Activated CD4-positive, alpha-beta memory T cell treated with anti-CD3 and anti-CD28 coated beads for 36 hours (primary cell): ENCODE data around the gene CIART. TPM values are rescaled to one million over a fixed set of nuclear protein-coding genes. Genes with fewer than 3 reads are reported as not detected.
"Not testable (repeated sequence)": the region's sequence is repeated elsewhere in the genome, so short reads cannot be mapped to it uniquely, and the experiment has no call there.

Source experiments
- CTCF ChIA-PET: fragments of 350-600 bp; sonication (Branson Sonifier 250); formaldehyde crosslinking; loops from one replicate; lab custom pipeline; 2021; ENCODE audit warnings: antibody characterized with exemption, inconsistent platforms; lab: Charles Lee
- POLR2A ChIA-PET: fragments of 350-600 bp; sonication (Branson Sonifier 250); formaldehyde crosslinking; loops from one replicate; lab custom pipeline; 2021; ENCODE audit warnings: antibody characterized with exemption; lab: Charles Lee
- DNase-seq: peaks from one replicate; pipeline ENCODE4 v3.0.0-alpha.2; 2020
- H3K27ac Mint-ChIP-seq: one replicate; pipeline ENCODE4 v1.8.0; 2021; ENCODE audit warnings: mixed read lengths
- H3K27me3 Mint-ChIP-seq: one replicate; pipeline ENCODE4 v1.8.0; 2021; ENCODE audit warnings: mixed read lengths
- H3K36me3 Mint-ChIP-seq: one replicate; pipeline ENCODE4 v1.8.0; 2021; ENCODE audit warnings: mixed read lengths
- H3K4me1 Mint-ChIP-seq: one replicate; pipeline ENCODE4 v1.8.0; 2021; ENCODE audit warnings: low read depth, mixed read lengths
- H3K4me3 Mint-ChIP-seq: one replicate; pipeline ENCODE4 v1.8.0; 2021; ENCODE audit warnings: mild to moderate bottlenecking, mixed read lengths
- H3K9me3 Mint-ChIP-seq: one replicate; pipeline ENCODE4 v1.8.0; 2021; ENCODE audit warnings: mixed read lengths
- intact Hi-C: fragments of 100-400 bp; cut with micrococcal nuclease; formaldehyde crosslinking; loops from one replicate; pipeline ENCODE4 v1.15.1; 2023
- total RNA-seq, 2 experiments: library from RNA; stranded (reverse); gene quantifications; one replicate each; pipeline ENCODE4 v1.2.3, GENCODE V29; 2021

CIART gene
- total RNA-seq, 2 experiments from 2014 or later: 1.3 to 1.5 TPM

GRCh38 chr1:150282558-150282958 is 204 bp downstream of the CIART start:
- H3K36me3 Mint-ChIP-seq: no peaks in the 10 kb centered on the region
- no peaks in the 10 kb centered on the region for H3K9me3 Mint-ChIP-seq
- no peaks in the 10 kb centered on the region for H3K27me3 Mint-ChIP-seq
- peaks cover 27% of the 10 kb centered on the region for H3K4me1 Mint-ChIP-seq
- ChIA-PET POLR2A (no interaction called here), CTCF (interaction anchor here (1.4 to 6.5 kb wide), 3 partner anchors 15 to 31 kb away, joined by 4 to 66 read pairs (median 6); partner anchors contain the start of gene CA14)
- H3K4me3 Mint-ChIP-seq: peak overlapping the region; percentile 76
- no peak for DNase-seq
- no peak overlapping the region for H3K27ac Mint-ChIP-seq
- intact Hi-C loops: loop anchor here (5.0 kb wide), 1 partner anchor 45 kb away; the partner anchor contains the start of gene ANP32E

DNA sequence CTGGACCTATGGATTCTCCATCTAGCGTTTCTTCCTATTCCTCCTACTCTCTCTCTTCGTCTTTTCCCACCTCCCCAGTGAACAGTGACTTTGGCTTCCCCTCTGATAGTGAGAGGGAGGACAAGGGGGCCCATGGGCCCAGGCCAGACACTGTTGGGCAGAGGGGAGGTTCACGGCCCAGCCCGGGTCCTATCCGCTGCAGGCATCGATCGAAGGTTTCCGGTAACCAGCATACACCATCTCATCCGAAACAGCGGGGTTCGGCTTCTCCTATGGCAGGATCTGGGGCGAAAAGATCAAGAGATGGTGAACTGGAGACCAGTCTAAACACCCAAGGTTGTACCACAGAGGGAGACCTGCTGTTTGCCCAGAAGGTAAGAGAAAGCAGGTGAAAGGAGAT is 906 bp downstream of the CIART start:
- H3K4me3 Mint-ChIP-seq: no peak overlapping the region
- no peak for DNase-seq
- peaks cover 27% of the 10 kb centered on the region for H3K4me1 Mint-ChIP-seq
- ChIA-PET CTCF (interaction anchor here (6.5 kb wide), 1 partner anchor 28 kb away, joined by 66 read pairs; the partner anchor contains the start of gene CA14), POLR2A (no interaction called here)
- no peaks in the 10 kb centered on the region for H3K9me3 Mint-ChIP-seq
- no peaks in the 10 kb centered on the region for H3K27me3 Mint-ChIP-seq
- no peak overlapping the region for H3K27ac Mint-ChIP-seq
- intact Hi-C loops: loop anchor here (1.0 to 5.0 kb wide), 2 partner anchors 10 to 46 kb away; partner anchors contain the start of genes ANP32E and MRPS21
- H3K36me3 Mint-ChIP-seq: no peaks in the 10 kb centered on the region

- Mint-ChIP-seq H3K27me3 (no peaks in the 10 kb centered on the region), H3K4me3 (no peak overlapping the region), H3K36me3 (no peaks in the 10 kb centered on the region), H3K27ac (no peak overlapping the region), H3K9me3 (no peaks in the 10 kb centered on the region), H3K4me1 (peaks cover 7% of the 10 kb centered on the region)
- no peak for DNase-seq
- ChIA-PET POLR2A (interaction anchor here (1.3 kb wide), 1 partner anchor 15 kb away, joined by 4 read pairs; no protein-coding TSS in a partner anchor), CTCF (interaction anchor here (4.0 kb wide), 1 partner anchor 33 kb away, joined by 14 read pairs; no protein-coding TSS in a partner anchor)
- intact Hi-C loops: no loop called here
Observed at GRCh38 chr1:150288382-150288781, 6.0 kb downstream of the CIART start.

DNA sequence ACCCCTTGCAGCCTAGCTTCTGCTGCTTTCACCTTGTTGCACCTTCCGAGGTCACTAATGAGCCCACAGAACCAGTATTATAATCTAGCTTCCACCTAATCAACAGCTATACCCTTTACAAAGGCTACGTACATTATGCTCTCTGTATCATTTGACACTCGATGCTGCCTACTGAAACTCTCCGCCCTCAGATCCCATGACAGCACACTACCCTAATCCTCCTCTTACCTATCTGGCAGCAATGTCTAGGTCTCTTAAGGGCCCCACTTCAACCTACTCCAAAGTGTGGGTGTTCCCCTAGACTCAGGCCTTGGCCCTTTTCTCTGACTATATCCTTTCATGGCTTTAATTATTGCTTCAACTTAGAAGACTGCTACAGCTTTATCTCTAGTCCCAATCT is 6.5 kb downstream of the CIART start:
- Mint-ChIP-seq H3K9me3 (no peaks in the 10 kb centered on the region), H3K4me3 (no peak overlapping the region), H3K27me3 (no peaks in the 10 kb centered on the region), H3K36me3 (no peaks in the 10 kb centered on the region), H3K27ac (no peak overlapping the region), H3K4me1 (peaks cover 11% of the 10 kb centered on the region)
- intact Hi-C loops: no loop called here
- ChIA-PET POLR2A (interaction anchor here (1.3 kb wide), 1 partner anchor 16 kb away, joined by 4 read pairs; no protein-coding TSS in a partner anchor), CTCF (interaction anchor here (4.0 kb wide), 1 partner anchor 33 kb away, joined by 14 read pairs; no protein-coding TSS in a partner anchor)
- no peak for DNase-seq

DNA sequence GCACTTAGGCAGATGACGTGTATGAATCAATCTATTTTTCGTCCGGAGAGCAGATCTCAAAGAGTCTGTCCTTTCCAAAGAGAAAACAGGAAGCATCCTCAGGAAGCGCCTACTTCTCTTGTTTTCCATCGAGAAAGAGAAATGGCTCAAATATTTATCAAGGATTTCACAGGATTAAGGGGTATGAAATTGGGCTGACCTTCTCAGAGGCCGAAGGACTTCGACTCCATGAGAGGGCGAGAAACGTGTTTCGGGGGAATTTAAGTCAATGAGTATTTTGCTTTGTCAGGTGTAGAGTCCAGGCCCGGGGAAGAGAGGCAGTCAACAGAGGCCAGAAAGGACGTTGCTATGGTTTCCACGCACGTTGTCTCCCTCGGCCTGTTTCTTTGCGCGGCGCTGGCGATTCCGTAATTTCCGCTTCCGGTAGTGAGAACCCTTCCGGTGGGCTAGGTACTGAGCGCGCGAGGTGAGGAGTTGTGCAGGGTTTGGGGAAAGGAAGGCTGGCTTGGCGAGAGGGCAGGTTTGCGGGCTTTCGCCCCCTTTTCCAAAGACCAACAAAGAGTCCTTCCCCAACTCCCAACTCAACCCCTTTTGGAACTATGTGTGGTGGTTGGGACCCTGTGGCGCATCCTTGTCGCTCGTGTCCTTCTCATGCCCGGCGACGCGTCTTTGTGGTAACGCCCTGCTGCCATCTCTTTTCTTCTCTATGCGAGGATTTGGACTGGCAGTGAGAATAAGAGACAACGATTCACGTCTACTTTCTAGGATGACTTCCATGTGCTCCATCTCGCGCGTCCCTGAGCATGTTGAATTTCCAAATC is 11.3 kb downstream of the CIART start, which contains the start of gene MRPS21:
MRPS21 (plus strand) TSS at position 429 of the 821 bp plus-strand sequence. CDS start 506 bp downstream, outside the sequence.
- Mint-ChIP-seq H3K27me3 (no peaks in the 10 kb centered on the region), H3K9me3 (no peaks in the 10 kb centered on the region), H3K27ac (peak within 1 kb of the TSS; percentile 94), H3K4me3 (peak within 1 kb of the TSS; percentile 96), H3K4me1 (peaks cover 39% of the 10 kb centered on the region), H3K36me3 (peaks cover 26% of the 10 kb centered on the region)
- peak; percentile 94 for DNase-seq
- ChIA-PET POLR2A (no interaction called here), CTCF (no interaction called here)
- intact Hi-C loops: loop anchor here (1.0 to 5.0 kb wide), 4 partner anchors 10 to 69 kb away; partner anchors contain the start of genes APH1A, PRPF3 and RPRD2

GRCh38 chr1:150295476-150295875 is 13.1 kb downstream of the CIART start:
- Mint-ChIP-seq H3K27me3 (no peaks in the 10 kb centered on the region), H3K36me3 (peaks cover 32% of the 10 kb centered on the region), H3K4me1 (peaks cover 41% of the 10 kb centered on the region), H3K27ac (peak overlapping the region; percentile 18), H3K4me3 (peak overlapping the region; percentile 1), H3K9me3 (no peaks in the 10 kb centered on the region)
- DNase-seq: no peak
- ChIA-PET CTCF (no interaction called here), POLR2A (interaction anchor here (0.9 kb wide), 1 partner anchor 409 kb away, joined by 7 read pairs; a partner anchor contains a TSS)
- intact Hi-C loops: no loop called here

DNA sequence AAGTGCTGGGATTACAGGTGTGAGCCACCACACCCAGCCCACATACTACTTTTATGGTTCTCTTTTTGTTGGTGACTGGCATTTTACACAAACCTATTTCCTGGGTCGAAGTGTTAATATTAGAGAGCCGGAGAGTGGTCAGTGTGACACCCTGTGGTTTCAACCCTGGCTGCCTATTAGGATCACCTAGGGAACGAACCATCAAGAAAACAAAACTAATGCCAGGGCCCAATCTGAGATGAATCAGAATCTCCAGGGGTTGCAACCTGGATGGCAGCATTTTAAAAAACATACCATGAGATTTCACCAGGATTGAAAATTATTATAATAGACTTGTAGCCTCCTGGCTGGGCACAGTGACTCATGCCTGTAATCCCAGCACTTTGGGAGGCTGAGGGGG is 17.4 kb downstream of the CIART start:
- Mint-ChIP-seq H3K27ac (no peak overlapping the region), H3K36me3 (peaks cover 39% of the 10 kb centered on the region), H3K27me3 (no peaks in the 10 kb centered on the region), H3K9me3 (no peaks in the 10 kb centered on the region), H3K4me1 (peaks cover 27% of the 10 kb centered on the region), H3K4me3 (no peak overlapping the region)
- ChIA-PET CTCF (no interaction called here), POLR2A (interaction anchor here (1.2 kb wide), 1 partner anchor 36 kb away, joined by 7 read pairs; no protein-coding TSS in a partner anchor)
- intact Hi-C loops: no loop called here
- no peak for DNase-seq

DNA sequence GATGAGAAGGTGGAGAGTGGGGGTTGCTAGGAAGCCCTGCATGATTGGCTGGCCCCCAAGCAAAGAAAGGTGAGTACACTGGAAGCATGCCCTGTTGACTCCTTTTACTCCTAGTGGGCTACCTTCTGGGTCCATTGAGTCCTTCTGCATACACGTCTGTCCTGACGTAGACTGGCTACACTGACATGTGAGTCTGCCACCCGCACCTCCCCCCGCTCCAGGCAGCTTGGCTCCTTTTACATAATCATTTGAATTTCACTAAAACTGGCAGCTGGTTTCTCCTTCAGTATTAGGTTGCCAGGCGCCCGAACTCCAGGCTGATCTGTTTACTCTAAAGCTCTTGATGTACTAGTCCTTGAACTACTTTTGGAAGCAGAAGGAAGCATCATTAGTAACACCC is 20.0 kb downstream of the CIART start:
- Mint-ChIP-seq H3K36me3 (peaks cover 37% of the 10 kb centered on the region), H3K4me3 (no peak overlapping the region), H3K27me3 (no peaks in the 10 kb centered on the region), H3K27ac (no peak overlapping the region), H3K4me1 (peaks cover 10% of the 10 kb centered on the region), H3K9me3 (no peaks in the 10 kb centered on the region)
- POLR2A ChIA-PET: no interaction called here
- intact Hi-C loops: no loop called here
- no peak for DNase-seq
- CTCF ChIA-PET: interaction anchor here (1.4 kb wide), 1 partner anchor 47 kb away, joined by 3 read pairs; no protein-coding TSS in a partner anchor

DNA sequence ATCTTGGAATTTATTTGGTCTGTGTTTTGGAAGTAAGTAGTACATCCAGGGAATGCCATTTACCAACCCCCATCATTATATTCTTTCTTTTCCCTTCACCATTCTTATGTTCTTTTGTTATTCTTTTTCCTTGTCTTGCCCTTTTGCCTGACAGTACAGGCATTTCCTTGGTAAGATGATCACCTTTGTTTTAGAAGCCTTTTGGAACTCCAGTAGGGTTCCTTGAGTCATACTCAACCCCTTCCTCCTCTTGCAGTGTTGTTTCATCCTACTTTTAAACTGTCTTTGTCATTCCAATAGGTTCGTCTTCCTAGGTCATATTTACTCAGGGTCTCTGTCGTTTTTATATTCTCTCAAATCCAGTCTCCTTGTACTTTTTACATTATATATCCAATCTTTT is 20.5 kb downstream of the CIART start:
- no peak for DNase-seq
- H3K4me3 Mint-ChIP-seq: no peak overlapping the region
- H3K4me1 Mint-ChIP-seq: peaks cover 6% of the 10 kb centered on the region
- ChIA-PET POLR2A (no interaction called here), CTCF (interaction anchor here (1.4 kb wide), 1 partner anchor 47 kb away, joined by 3 read pairs; no protein-coding TSS in a partner anchor)
- H3K27me3 Mint-ChIP-seq: no peaks in the 10 kb centered on the region
- H3K27ac Mint-ChIP-seq: no peak overlapping the region
- intact Hi-C loops: no loop called here
- peaks cover 34% of the 10 kb centered on the region for H3K36me3 Mint-ChIP-seq
- no peaks in the 10 kb centered on the region for H3K9me3 Mint-ChIP-seq

GRCh38 chr1:150308585-150308984 is 26.2 kb downstream of the CIART start:
- DNase-seq, H3K4me1 Mint-ChIP-seq, intact Hi-C loops, H3K27ac Mint-ChIP-seq, POLR2A ChIA-PET, H3K4me3 Mint-ChIP-seq, H3K9me3 Mint-ChIP-seq, CTCF ChIA-PET, H3K27me3 Mint-ChIP-seq: not testable (repeated sequence)
- peaks cover 20% of the 10 kb centered on the region for H3K36me3 Mint-ChIP-seq

DNA sequence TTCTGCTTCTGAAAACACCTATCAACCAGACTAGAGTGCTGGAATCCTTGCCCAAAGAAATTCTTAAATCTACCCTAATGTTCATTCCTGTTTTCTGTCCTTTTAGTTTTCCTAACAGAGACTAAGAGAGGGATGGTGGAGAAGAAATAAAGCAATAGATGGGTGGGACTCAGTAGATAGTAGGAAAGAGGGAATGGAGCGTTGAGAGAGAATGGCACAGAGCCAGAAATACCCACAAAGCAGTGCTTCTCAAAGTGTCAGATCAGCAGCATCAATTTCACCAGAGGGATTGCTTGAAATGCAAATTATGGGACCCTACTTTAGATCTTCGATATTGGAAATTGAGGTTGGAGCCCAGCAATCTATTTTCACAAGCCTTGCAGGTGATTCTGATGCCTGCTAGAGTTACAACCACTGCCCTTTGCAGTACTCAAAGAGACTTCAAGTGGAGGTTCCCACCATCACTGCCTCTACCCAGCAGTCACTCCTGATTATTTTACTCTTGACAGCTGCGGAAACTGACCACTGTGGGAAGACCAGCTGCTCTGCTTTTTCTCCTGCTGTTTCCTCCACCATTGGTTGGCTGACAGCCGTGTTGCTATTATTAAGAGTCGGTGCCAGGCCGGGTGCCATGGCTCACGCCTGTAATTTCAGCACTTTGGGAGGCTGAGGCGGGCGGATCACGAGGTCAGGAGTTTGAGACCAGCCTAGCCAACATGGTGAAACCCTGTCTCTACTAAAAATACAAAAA is 27.6 kb downstream of the CIART start:
- Mint-ChIP-seq H3K4me3 (no peak overlapping the region), H3K36me3 (peaks cover 20% of the 10 kb centered on the region), H3K4me1 (no peaks in the 10 kb centered on the region), H3K27me3 (no peaks in the 10 kb centered on the region), H3K27ac (no peak overlapping the region), H3K9me3 (no peaks in the 10 kb centered on the region)
- POLR2A ChIA-PET: no interaction called here
- intact Hi-C loops: no loop called here
- CTCF ChIA-PET: no interaction called here
- DNase-seq: no peak
